ENCODE data around the gene NPY4R2. TPM values are rescaled to one million over a fixed set of nuclear protein-coding genes. Genes with fewer than 3 reads are reported as not detected.
"Not testable (repeated sequence)": the region's sequence is repeated elsewhere in the genome, so short reads cannot be mapped to it uniquely, and the experiment has no call there.

The NPY4R2 gene
- total and polyA plus RNA-seq, 10 donors, result not detected

DNA sequence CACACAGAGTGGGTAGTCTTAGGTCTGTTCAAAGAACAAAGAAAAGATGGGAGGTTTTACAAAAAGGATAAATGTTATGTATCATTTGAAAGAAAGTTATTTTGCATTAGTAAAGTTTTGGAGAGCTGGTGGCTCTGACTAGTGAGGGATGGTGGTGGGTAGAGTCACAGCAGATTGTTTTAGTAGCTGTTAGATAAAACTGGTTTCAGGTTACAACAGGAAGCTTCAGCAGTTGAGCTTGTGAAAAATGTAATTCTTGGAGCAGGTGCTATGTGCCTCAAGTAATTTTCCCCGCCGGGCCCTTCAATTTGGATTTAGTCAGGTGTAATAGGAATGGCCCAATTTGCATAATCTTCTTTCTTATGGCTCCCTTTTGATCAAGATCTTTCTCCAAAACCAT, 20.6 kb upstream of the NPY4R2 start:
- H3K4me1 ChIP-seq; H3K9me3 ChIP-seq; H3K4me3 ChIP-seq; H3K27me3 ChIP-seq (replicated peaks in 1 of 7); intact Hi-C loops (cut with DNase I; ENCODE audit: low total_unique reads); DNase-seq; H3K27ac ChIP-seq; H3K36me3 ChIP-seq: not testable (repeated sequence)
- WGBS, 5 donors, result no CpG with 5 or more reads among the region's 2 CpGs

GRCh38 chr10:47909333-47909732, 9.1 kb upstream of the NPY4R2 start:
- DNase-seq; H3K36me3 ChIP-seq; intact Hi-C loops (cut with DNase I; ENCODE audit: low total_unique reads); H3K27me3 ChIP-seq (replicated peaks in 1 of 7); H3K4me1 ChIP-seq; H3K27ac ChIP-seq; H3K4me3 ChIP-seq; H3K9me3 ChIP-seq: not testable (repeated sequence)
- 83 to 100% (median 100%) methylated on average over 1 of the region's 1 CpG; no CpG with 5 or more reads in 2 of the 5 donors for WGBS, 5 donors

DNA sequence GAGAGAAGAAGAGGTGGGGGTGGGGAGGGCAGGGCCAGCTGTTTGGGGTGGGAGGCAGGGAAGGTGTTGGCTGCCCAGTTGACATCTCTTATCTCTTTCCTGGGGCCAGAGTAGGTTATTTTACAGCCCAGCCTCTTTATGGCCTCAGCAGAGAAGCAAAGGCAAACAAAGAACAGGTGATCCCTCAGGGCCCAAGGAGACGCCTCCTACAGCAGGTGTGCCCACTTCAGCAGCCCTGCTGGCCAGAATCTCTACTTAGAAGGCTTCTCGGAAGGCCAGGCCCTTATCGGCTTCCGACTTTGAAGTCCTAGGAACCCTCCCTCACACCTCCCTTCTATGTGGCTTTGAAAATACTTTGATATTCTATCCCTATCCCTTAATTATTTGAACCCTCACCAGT, 8.0 kb upstream of the NPY4R2 start:
- H3K27ac ChIP-seq; H3K36me3 ChIP-seq; H3K27me3 ChIP-seq (replicated peaks in 1 of 7); intact Hi-C loops (cut with DNase I; ENCODE audit: low total_unique reads); H3K4me3 ChIP-seq; H3K4me1 ChIP-seq; H3K9me3 ChIP-seq; DNase-seq: not testable (repeated sequence)
- WGBS, 5 donors, result 84 to 94% methylated on average over 3 to 4 of the region's 4 CpGs; no CpG with 5 or more reads in 3 of the 5 donors

DNA sequence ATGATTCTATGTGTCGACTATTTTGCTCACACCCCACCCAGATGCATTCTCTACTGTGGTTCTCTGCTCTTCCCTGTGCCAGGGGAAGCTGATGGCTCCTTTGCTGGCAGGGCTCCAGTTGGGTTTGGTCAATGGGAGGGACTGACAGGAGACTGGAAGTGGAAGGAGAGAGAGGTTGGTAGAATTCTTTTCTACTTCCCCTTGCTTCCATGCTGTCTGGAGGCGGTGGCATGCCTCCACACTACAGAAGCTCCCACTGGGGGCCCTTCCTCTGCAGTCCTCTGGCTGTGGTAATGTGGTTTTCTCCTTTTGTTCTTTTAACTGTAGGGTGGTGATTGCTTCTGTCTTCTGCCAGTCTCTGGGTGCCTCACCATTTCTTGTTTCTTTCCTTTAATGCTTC, 4.4 kb upstream of the NPY4R2 start:
- DNase-seq; H3K4me3 ChIP-seq; H3K36me3 ChIP-seq; H3K9me3 ChIP-seq; H3K27me3 ChIP-seq (replicated peaks in 1 of 7); H3K4me1 ChIP-seq; H3K27ac ChIP-seq; intact Hi-C loops (cut with DNase I; ENCODE audit: low total_unique reads): not testable (repeated sequence)
- no CpG with 5 or more reads among the region's 2 CpGs for WGBS, 5 donors

GRCh38 chr10:47915849-47916548, 2.5 kb upstream of the NPY4R2 start:
- H3K27me3 ChIP-seq (replicated peaks in 1 of 7), result not testable (repeated sequence)

GRCh38 chr10:47920610-47921009, 2.1 kb downstream of the NPY4R2 start:
- H3K9me3 ChIP-seq; H3K27ac ChIP-seq; H3K4me3 ChIP-seq; H3K4me1 ChIP-seq; H3K36me3 ChIP-seq; H3K27me3 ChIP-seq (replicated peaks in 1 of 7); intact Hi-C loops (cut with DNase I; ENCODE audit: low total_unique reads); DNase-seq: not testable (repeated sequence)
- WGBS, 5 donors, result 83 to 96% (median 85%) methylated on average over 1 of the region's 2 CpGs

More at GRCh38 chr10:47915849-47916548, 2.5 kb upstream of the NPY4R2 start:
- H3K4me3 ChIP-seq; DNase-seq; H3K27ac ChIP-seq; intact Hi-C loops (cut with DNase I; ENCODE audit: low total_unique reads); H3K4me1 ChIP-seq; H3K36me3 ChIP-seq; H3K9me3 ChIP-seq: not testable (repeated sequence)
- 50% methylated on average over 1 of the region's 4 CpGs; no CpG with 5 or more reads in 4 of the 5 donors for WGBS, 5 donors
- TF ChIP-seq CTCF (IDR thresholded peaks at IDR 0.05 in 8 of 11, conservative IDR thresholded peaks at IDR 0.05 in 3 of 11), result peak in 3 of 11 experiments; percentile 15 to 37 (median 31)

- H3K27me3 ChIP-seq (replicated peaks in 1 of 7); H3K4me1 ChIP-seq; H3K4me3 ChIP-seq; H3K27ac ChIP-seq; H3K9me3 ChIP-seq; intact Hi-C loops (cut with DNase I; ENCODE audit: low total_unique reads); H3K36me3 ChIP-seq: not testable (repeated sequence)
- 91 to 100% (median 92%) methylated on average over 5 to 7 of the region's 10 CpGs; no CpG with 5 or more reads in 1 of the 5 donors for WGBS, 5 donors
- DNase-seq, result peak; percentile 35
These were observed 4.0 kb downstream of the NPY4R2 start for GRCh38 chr10:47922503-47922902.

GRCh38 chr10:47924628-47925027, 6.2 kb downstream of the NPY4R2 start:
- DNase-seq; H3K9me3 ChIP-seq; H3K4me1 ChIP-seq; H3K36me3 ChIP-seq; intact Hi-C loops (cut with DNase I; ENCODE audit: low total_unique reads); H3K27ac ChIP-seq; H3K4me3 ChIP-seq; H3K27me3 ChIP-seq (replicated peaks in 1 of 7): not testable (repeated sequence)
- WGBS, 5 donors, result 89 to 97% (median 94%) methylated on average over 3 of the region's 5 CpGs

DNA sequence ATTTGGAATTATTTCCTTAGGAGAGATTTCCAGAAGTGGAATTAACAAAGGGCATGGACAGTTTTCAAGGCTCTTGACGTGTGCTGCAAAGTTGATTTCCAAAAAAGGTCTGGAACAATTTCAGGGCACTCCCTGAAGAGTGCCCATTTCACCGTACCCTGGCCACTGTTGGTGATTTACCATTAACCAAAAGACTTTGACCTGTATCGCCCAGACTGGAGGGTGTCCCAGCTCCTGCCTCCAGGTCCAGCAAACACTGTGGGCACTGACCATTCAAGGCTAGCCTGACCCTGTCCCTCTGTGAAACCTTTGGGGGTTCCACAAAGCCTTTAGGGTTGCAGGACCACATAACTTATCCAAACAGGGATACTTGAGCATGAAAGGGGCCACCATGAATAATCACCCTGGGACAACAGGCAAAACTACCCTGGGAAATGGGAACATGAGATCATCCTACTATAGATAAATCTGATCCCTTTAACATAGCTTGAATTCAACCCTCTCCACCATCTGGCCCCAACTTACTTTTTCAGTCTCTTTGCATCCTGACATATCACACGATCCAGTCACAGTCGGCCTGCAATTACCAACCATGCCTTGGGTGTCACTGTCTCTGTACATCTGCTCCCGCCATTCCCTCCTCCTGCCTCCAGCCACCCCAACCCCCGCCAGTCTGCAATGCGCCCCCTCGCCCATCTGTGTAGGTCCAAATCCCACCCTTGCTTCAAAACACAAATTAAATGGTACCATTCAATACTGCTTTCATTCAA, 8.9 kb downstream of the NPY4R2 start:
- H3K4me3 ChIP-seq, H3K9me3 ChIP-seq: not testable (repeated sequence)
- WGBS, 5 donors, result no CpG with 5 or more reads among the region's 9 CpGs

GRCh38 chr10:47928225-47928624, 9.8 kb downstream of the NPY4R2 start:
- H3K4me3 ChIP-seq; intact Hi-C loops (cut with DNase I; ENCODE audit: low total_unique reads); H3K9me3 ChIP-seq; DNase-seq; H3K4me1 ChIP-seq; H3K27me3 ChIP-seq (replicated peaks in 1 of 7); H3K27ac ChIP-seq; H3K36me3 ChIP-seq: not testable (repeated sequence)
- WGBS, 5 donors, result no CpG with 5 or more reads among the region's 2 CpGs

More for the DNA sequence above, 8.9 kb downstream of the NPY4R2 start:
- H3K4me1 ChIP-seq; H3K36me3 ChIP-seq; H3K27ac ChIP-seq; H3K27me3 ChIP-seq (replicated peaks in 1 of 7); intact Hi-C loops (cut with DNase I; ENCODE audit: low total_unique reads); DNase-seq: not testable (repeated sequence)

Data from spleen (tissue), 11 donors.